Hepatocyte (in vitro differentiated cells): ENCODE measurements around the gene PRKACB. TPM values are rescaled to one million over a fixed set of nuclear protein-coding genes. Genes with fewer than 3 reads are reported as not detected.

Experiments used
- DNase-seq: peaks from one replicate; pipeline ENCODE4 v3.0.0-alpha.2; 2016; ENCODE audit warnings: low spot score
- H2AFZ ChIP-seq: fragments of 200-600 bp; sonication (generic); 2 replicates; pipeline ENCODE4 v1.6.0; 2016; ENCODE audit warnings: antibody characterized with exemption, mild to moderate bottlenecking
- H3K27ac ChIP-seq: fragments of 200-600 bp; sonication (generic); 2 replicates; pipeline ENCODE4 v1.5.1; 2016; ENCODE audit warnings: mild to moderate bottlenecking
- H3K27me3 ChIP-seq: fragments of 200-600 bp; sonication (generic); 2 replicates; pipeline ENCODE4 v1.6.1; 2016
- H3K36me3 ChIP-seq: fragments of 200-600 bp; sonication (generic); replicated peaks from 2 replicates; pipeline ENCODE4 v1.5.1; 2016; ENCODE audit warnings: low read depth; ENCODE audit not compliant: insufficient read depth
- H3K4me1 ChIP-seq: fragments of 200-600 bp; sonication (generic); 2 replicates; pipeline ENCODE4 v1.5.1; 2016; ENCODE audit warnings: mild to moderate bottlenecking, moderate library complexity; ENCODE audit not compliant: insufficient read depth
- H3K4me2 ChIP-seq: fragments of 200-600 bp; sonication (generic); 2 replicates; pipeline ENCODE4 v1.6.0; 2016
- H3K4me3 ChIP-seq: fragments of 200-600 bp; sonication (generic); 2 replicates; pipeline ENCODE4 v1.5.1; 2016; ENCODE audit warnings: mild to moderate bottlenecking
- H3K79me2 ChIP-seq: fragments of 200-600 bp; sonication (generic); 2 replicates; pipeline ENCODE4 v1.6.0; 2017; ENCODE audit warnings: mild to moderate bottlenecking
- H3K9me2 ChIP-seq: fragments of 200-600 bp; sonication (generic); replicated peaks from 2 replicates; pipeline ENCODE4 v1.6.0; 2017; ENCODE audit warnings: mild to moderate bottlenecking; ENCODE audit not compliant: insufficient read depth
- H3K9me3 ChIP-seq: fragments of 200-600 bp; sonication (generic); 2 replicates; pipeline ENCODE4 v1.5.1; 2016; ENCODE audit warnings: low read depth, mild to moderate bottlenecking
- H4K20me1 ChIP-seq: fragments of 200-600 bp; sonication (generic); 2 replicates; pipeline ENCODE4 v1.6.0; 2016; ENCODE audit warnings: mild to moderate bottlenecking; ENCODE audit not compliant: insufficient read depth, poor library complexity, severe bottlenecking
- EZH2 ChIP-seq: fragments of 200-600 bp; sonication (generic); IDR thresholded peaks from 2 replicates; pipeline ENCODE4 v1.6.1; 2016; ENCODE audit warnings: antibody characterized with exemption, mild to moderate bottlenecking, borderline replicate concordance
- EZH2phosphoT487 ChIP-seq: fragments of 200-600 bp; sonication (generic); IDR thresholded peaks from one replicate; pipeline ENCODE4 v1.6.1; 2018; ENCODE audit warnings: antibody characterized with exemption, mild to moderate bottlenecking, low read depth, moderate library complexity; ENCODE audit not compliant: unreplicated experiment, severe bottlenecking
- WGBS: methylation state at CpG from one replicate; pipeline ENCODE4 v1.1.6; 2016; ENCODE audit warnings: low lambda C conversion rate; ENCODE audit errors: missing lambda C conversion rate; 5-methylcytosine and 5-hydroxymethylcytosine counted together
- polyA plus RNA-seq: library from polyadenylated mRNA; unstranded; fragments of >200 nt; fragmentation: Nextera tagmentation; extraction: Ambion mirVana; gene quantifications from 2 replicates; pipeline ENCODE4 v1.2.1, GENCODE V29; 2016
- total RNA-seq: library from RNA; depleted of rRNA; stranded (reverse); fragments of >200 nt; gene quantifications from 2 replicates; pipeline ENCODE4 v1.2.3, GENCODE V29; 2014
- TF ChIP-seq, protein P1 (sequence below): fragments of 200-600 bp; sonication (generic); IDR thresholded peaks from 2 replicates; pipeline ENCODE4 v1.5.1; 2016; ENCODE audit warnings: antibody characterized with exemption, mild to moderate bottlenecking; ENCODE audit not compliant: poor library complexity

The PRKACB gene
- total and polyA plus RNA-seq, 2 experiments from 2014 or later = 14.0 to 29.5 TPM

DNA sequence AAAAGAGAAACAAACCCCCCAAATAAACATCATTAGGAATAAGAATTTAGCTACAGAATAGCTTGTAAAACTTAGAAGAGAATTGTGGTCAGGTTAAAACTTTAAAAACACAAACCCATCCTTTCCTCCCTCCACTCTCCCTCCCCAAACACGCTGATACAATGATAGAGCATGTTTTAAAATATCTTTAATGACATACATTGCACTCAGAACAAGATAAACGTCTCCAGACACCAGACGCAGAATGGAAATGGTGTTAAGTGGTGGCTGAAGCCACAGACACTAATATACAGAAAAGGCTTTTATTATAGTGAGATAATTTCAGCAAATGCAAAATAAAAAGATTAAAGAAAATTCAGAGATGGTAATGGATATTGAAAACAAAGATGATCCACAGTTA is 98.6 kb downstream of the PRKACB start:
- Histone ChIP-seq H4K20me1 (no peaks in the 10 kb centered on the region), H3K9me2 (no peaks in the 10 kb centered on the region), H3K4me1 (no peaks in the 10 kb centered on the region), H3K4me2 (no peak overlapping the region), H3K27me3 (no peaks in the 10 kb centered on the region), H2AFZ (no peak overlapping the region), H3K4me3 (no peak overlapping the region), H3K9me3 (no peaks in the 10 kb centered on the region), H3K27ac (no peak overlapping the region), H3K79me2 (no peaks in the 10 kb centered on the region), H3K36me3 (no peaks in the 10 kb centered on the region)
- DNase-seq = no peak
- WGBS = 73% methylated on average over 3 of the region's 3 CpGs
- TF ChIP-seq EZH2 (no peak), EZH2phosphoT487 (no peak)
- TF ChIP-seq, protein P1, sequence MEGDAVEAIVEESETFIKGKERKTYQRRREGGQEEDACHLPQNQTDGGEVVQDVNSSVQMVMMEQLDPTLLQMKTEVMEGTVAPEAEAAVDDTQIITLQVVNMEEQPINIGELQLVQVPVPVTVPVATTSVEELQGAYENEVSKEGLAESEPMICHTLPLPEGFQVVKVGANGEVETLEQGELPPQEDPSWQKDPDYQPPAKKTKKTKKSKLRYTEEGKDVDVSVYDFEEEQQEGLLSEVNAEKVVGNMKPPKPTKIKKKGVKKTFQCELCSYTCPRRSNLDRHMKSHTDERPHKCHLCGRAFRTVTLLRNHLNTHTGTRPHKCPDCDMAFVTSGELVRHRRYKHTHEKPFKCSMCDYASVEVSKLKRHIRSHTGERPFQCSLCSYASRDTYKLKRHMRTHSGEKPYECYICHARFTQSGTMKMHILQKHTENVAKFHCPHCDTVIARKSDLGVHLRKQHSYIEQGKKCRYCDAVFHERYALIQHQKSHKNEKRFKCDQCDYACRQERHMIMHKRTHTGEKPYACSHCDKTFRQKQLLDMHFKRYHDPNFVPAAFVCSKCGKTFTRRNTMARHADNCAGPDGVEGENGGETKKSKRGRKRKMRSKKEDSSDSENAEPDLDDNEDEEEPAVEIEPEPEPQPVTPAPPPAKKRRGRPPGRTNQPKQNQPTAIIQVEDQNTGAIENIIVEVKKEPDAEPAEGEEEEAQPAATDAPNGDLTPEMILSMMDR = no peak

DNA sequence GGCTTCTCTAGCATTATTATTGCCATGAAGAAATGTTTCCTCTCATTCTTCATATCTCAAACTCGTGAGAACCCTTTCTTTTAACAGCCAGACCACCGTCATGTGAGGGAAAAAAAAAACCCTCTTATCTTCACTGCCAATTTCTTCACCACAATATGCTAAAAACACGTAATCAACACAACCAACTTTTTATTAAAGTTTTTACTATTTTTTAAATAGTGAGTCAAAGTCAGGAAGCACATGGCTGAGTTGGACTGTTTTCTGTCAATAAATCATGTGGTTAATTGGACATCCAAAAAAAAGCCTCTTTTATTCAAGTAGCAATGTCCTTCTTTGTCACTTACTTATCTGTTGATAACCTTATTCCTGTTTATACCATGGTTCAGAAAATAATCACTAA is 101.5 kb downstream of the PRKACB start:
- WGBS = 58% methylated on average over 3 of the region's 3 CpGs
- Histone ChIP-seq H3K9me2 (no peaks in the 10 kb centered on the region), H2AFZ (no peak overlapping the region), H4K20me1 (no peaks in the 10 kb centered on the region), H3K4me3 (no peak overlapping the region), H3K27ac (no peak overlapping the region), H3K9me3 (no peaks in the 10 kb centered on the region), H3K4me1 (no peaks in the 10 kb centered on the region), H3K4me2 (no peak overlapping the region), H3K27me3 (no peaks in the 10 kb centered on the region), H3K36me3 (no peaks in the 10 kb centered on the region), H3K79me2 (no peaks in the 10 kb centered on the region)
- TF ChIP-seq, protein P1 = no peak
- no peak for TF ChIP-seq EZH2phosphoT487
- TF ChIP-seq EZH2 = no peak
- no peak for DNase-seq

DNA sequence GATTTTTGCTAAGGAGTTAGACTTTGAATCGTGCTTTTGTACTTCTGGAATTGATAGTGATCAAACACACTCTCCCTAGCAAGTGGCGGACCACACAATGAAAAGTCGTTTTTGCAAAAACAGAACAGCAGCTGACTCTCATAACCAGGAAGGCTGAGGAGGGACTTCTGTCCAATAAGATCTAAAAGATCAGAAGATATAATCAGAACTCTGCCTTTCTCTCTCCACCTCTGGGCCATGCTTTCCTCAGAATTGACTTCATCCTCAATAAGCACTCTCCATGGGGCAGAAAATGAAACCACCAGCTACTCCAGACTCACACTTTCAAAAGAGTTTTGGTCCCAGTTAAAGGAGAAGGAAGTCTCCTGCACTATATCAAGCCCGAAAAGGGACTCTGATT is 102.1 kb downstream of the PRKACB start:
- Histone ChIP-seq H3K27me3 (no peaks in the 10 kb centered on the region), H3K79me2 (no peaks in the 10 kb centered on the region), H4K20me1 (no peaks in the 10 kb centered on the region), H2AFZ (no peak overlapping the region), H3K27ac (peak overlapping the region; percentile 8), H3K9me2 (no peaks in the 10 kb centered on the region), H3K4me2 (no peak overlapping the region), H3K9me3 (no peaks in the 10 kb centered on the region), H3K4me1 (no peaks in the 10 kb centered on the region), H3K4me3 (no peak overlapping the region), H3K36me3 (no peaks in the 10 kb centered on the region)
- no peak for TF ChIP-seq EZH2
- TF ChIP-seq, protein P1 = no peak
- TF ChIP-seq EZH2phosphoT487 = no peak
- WGBS = 67% methylated on average over 4 of the region's 4 CpGs
- no peak for DNase-seq
